ENCODE data around the gene KISS1R.
"Not testable (repeated sequence)": the region's sequence is repeated elsewhere in the genome, so short reads cannot be mapped to it uniquely, and the experiment has no call there.

KISS1R gene

GRCh38 chr19:947090-947706, 30.1 kb downstream of the KISS1R start:
- H3K27me3 Mint-ChIP-seq: no peaks in the 10 kb centered on the region
- no peak overlapping the region for H3K4me3 Mint-ChIP-seq
- no peaks in the 10 kb centered on the region for H3K9me3 Mint-ChIP-seq
- H3K36me3 Mint-ChIP-seq: no peaks in the 10 kb centered on the region
- no peaks in the 10 kb centered on the region for H3K4me1 Mint-ChIP-seq
- H3K27ac Mint-ChIP-seq: no peak overlapping the region

- Mint-ChIP-seq H3K36me3 (no peaks in the 10 kb centered on the region), H3K9me3 (no peaks in the 10 kb centered on the region), H3K27ac (no peak overlapping the region), H3K4me1 (no peaks in the 10 kb centered on the region), H3K4me3 (no peak overlapping the region), H3K27me3 (no peaks in the 10 kb centered on the region)
Measured at GRCh38 chr19:947707-948539, 30.8 kb downstream of the KISS1R start.

GRCh38 chr19:948842-949496, 31.8 kb downstream of the KISS1R start:
- Mint-ChIP-seq H3K27ac (no peak overlapping the region), H3K9me3 (no peaks in the 10 kb centered on the region), H3K4me3 (no peak overlapping the region), H3K36me3 (no peaks in the 10 kb centered on the region), H3K4me1 (peaks cover 7% of the 10 kb centered on the region), H3K27me3 (no peaks in the 10 kb centered on the region)

DNA sequence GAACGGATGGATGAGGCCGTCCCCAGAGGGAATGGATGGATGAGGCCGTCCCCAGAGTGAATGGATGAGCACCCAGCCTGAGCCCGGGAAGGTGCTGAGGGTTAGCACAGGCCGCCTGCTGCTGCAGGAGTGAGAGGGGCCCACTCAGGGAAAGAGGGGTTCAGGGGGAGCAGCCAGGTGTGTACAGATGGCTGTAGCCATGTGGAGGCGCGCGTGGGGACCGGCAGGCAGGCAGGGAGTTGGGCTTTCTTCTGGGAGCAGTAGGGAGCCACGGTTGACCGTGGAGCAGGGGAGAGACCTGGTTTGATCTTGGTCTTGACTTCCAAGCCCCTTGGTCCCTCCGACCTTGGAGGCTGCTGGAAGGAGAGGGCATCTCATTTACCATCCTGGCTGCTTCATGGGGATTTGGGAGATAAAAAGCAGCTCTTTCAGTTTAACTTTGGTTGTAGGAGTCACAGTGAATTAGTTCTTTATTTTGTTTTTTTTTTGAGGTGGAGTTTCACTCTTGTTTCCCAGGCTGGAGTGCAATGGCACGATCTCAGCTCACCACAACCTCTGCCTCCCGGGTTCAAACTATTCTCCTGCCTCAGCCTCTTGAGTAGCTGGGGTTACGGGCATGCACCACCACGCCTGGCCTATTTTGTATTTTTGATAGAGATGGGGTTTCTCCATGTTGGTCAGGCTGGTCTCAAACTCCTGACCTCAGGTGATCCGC, 33.4 kb downstream of the KISS1R start:
- H3K27ac Mint-ChIP-seq: no peak overlapping the region
- H3K9me3 Mint-ChIP-seq: no peaks in the 10 kb centered on the region

GRCh38 chr19:952049-952679, 35.0 kb downstream of the KISS1R start:
- Mint-ChIP-seq H3K9me3 (no peaks in the 10 kb centered on the region), H3K36me3 (no peaks in the 10 kb centered on the region), H3K27ac (no peak overlapping the region), H3K4me3 (no peak overlapping the region), H3K4me1 (peaks cover 7% of the 10 kb centered on the region), H3K27me3 (no peaks in the 10 kb centered on the region)

More for the DNA sequence above, 33.4 kb downstream of the KISS1R start:
- no peaks in the 10 kb centered on the region for H3K27me3 Mint-ChIP-seq
- H3K36me3 Mint-ChIP-seq: no peaks in the 10 kb centered on the region
- H3K4me3 Mint-ChIP-seq: no peak overlapping the region
- H3K4me1 Mint-ChIP-seq: peaks cover 7% of the 10 kb centered on the region

GRCh38 chr19:952680-953444, 35.7 kb downstream of the KISS1R start:
- Mint-ChIP-seq H3K4me1 (peaks cover 7% of the 10 kb centered on the region), H3K4me3 (no peak overlapping the region), H3K36me3 (no peaks in the 10 kb centered on the region), H3K27ac (no peak overlapping the region), H3K27me3 (no peaks in the 10 kb centered on the region), H3K9me3 (no peaks in the 10 kb centered on the region)

- H3K9me3 Mint-ChIP-seq: no peaks in the 10 kb centered on the region
- no peak overlapping the region for H3K4me3 Mint-ChIP-seq
- H3K27ac Mint-ChIP-seq: no peak overlapping the region
- H3K27me3 Mint-ChIP-seq: no peaks in the 10 kb centered on the region
- no peaks in the 10 kb centered on the region for H3K36me3 Mint-ChIP-seq
- H3K4me1 Mint-ChIP-seq: peaks cover 7% of the 10 kb centered on the region
Measured at GRCh38 chr19:953445-954271, 36.5 kb downstream of the KISS1R start.

DNA sequence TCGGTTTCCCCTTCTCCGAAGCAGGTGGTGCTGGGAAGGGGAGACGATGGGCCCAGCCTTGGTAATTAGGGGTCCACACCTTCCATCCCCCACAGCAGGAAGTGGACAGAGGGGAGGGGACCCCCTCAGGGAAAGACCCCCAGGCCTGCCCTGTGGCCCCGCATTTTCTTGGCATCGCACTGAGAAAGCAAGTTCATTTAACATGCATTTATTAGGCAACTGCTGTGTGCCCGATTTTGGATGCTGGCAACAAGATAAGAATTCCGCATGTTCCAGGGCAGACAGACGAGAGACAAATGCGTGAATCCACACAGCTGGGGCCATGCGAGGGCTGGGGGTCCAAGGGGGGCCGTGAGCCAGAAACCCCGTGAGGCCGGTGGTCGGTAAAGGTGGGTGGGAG, 37.1 kb downstream of the KISS1R start:
- no peak overlapping the region for H3K27ac Mint-ChIP-seq
- no peaks in the 10 kb centered on the region for H3K27me3 Mint-ChIP-seq
- H3K9me3 Mint-ChIP-seq: no peaks in the 10 kb centered on the region
- H3K36me3 Mint-ChIP-seq: no peaks in the 10 kb centered on the region
- peaks cover 11% of the 10 kb centered on the region for H3K4me1 Mint-ChIP-seq
- H3K4me3 Mint-ChIP-seq: no peak overlapping the region

- Mint-ChIP-seq H3K4me3 (no peak overlapping the region), H3K27me3 (no peaks in the 10 kb centered on the region), H3K9me3 (no peaks in the 10 kb centered on the region), H3K4me1 (peaks cover 11% of the 10 kb centered on the region), H3K27ac (no peak overlapping the region), H3K36me3 (no peaks in the 10 kb centered on the region)
Measured at GRCh38 chr19:954672-955494, 37.8 kb downstream of the KISS1R start.

DNA sequence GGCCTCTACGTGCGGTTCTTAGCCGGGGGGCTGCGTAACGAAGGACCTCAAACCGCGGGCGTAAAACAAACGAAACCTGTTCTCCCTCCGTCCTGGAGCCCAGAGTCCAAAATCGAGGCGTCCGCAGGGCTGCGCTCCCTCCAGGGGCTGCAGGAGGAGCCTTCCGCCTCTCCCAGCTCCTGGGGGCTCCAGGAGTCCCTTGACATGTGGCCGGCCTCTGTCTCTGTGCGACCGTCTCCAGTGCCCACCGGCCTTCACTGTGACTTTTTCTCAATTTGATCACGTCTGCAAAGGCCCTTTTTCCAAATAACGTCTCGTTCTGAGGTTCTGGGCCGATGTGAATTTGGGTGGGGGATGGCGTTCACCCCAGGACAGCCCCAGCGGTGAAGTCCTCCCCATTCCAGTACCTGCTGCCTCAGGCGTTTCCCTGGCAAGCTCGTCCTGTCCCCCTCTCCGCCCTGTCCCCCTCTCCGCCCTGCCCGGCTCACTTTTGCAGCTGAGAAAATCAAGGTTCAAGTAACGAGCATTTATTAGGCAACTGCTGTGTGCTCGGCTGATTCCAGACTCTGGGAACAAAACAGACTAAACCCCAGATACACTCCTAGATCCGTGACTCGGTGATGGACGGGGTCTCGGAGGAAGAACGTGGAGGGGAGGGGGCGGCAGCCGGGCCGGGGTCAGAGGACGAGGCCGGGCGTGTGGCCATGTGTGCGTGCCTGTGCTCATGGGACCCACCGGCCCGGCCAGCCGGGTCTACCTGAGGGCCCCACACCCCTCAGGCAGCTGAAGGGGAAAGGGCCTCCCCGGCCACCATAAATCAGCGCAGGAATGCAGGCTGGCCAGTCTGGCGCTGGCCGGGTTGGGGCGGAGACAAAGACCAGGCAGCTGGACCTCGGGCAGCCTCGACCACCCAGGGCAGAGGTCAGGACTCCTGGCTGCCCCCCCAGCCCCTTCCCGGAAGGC, 39.0 kb downstream of the KISS1R start:
- Mint-ChIP-seq H3K36me3 (no peaks in the 10 kb centered on the region), H3K27me3 (no peaks in the 10 kb centered on the region), H3K27ac (no peak overlapping the region), H3K4me3 (no peak overlapping the region), H3K9me3 (no peaks in the 10 kb centered on the region), H3K4me1 (peaks cover 11% of the 10 kb centered on the region)

DNA sequence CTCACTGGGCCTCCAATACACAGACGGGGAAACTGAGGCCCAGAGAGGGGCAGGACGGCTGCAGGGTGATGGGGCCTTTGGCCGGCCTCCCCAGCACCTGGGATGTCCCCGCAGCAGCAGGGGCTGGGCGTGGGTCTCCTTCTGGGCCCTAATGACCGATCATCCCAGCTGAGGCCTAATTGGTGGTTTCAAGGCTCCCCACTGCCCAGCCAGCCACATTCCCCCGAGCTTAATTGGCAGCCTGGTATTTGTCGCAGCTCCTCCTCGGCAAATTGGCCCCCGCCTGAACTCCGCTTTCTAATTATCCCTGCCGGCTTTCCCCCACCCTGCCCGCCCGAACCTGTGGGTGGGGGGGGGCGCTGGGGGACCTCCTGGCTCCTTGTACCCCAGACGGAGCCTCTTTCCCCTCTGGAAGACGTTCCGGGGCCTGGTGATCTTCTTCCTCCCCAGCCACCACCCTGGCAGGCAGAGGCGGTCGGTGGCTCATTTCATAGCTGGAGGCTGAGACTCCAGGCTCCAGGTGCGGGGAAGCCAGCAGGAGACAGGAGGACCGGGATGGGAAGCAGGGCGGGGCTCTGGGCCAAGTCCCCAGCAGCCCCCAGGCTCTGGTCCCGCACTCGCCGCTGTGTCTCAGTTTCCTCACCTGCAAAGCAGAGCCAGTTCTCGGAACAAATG, 39.8 kb downstream of the KISS1R start:
- peaks cover 11% of the 10 kb centered on the region for H3K4me1 Mint-ChIP-seq
- H3K4me3 Mint-ChIP-seq: no peak overlapping the region
- no peak overlapping the region for H3K27ac Mint-ChIP-seq
- H3K27me3 Mint-ChIP-seq: no peaks in the 10 kb centered on the region
- H3K9me3 Mint-ChIP-seq: no peaks in the 10 kb centered on the region
- no peaks in the 10 kb centered on the region for H3K36me3 Mint-ChIP-seq

DNA sequence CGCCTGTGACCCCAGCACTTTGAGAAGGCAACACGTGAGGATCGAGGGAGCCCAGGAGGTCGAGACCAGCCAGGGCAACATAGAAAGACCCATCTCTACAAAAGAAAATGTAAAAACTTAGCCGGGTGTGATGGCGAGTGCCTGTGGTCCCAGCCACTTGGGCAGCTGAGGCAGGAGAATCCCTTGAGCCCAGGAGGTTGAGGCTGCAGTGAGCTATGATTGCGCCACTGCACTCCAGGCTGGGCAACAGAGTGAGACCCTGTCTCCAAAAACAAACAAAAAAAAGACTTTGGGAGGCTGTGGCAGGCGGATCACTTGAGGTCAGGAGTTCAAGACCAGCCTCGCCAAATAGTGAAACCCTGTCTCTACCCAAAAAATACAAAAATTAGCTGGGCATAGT, 40.4 kb downstream of the KISS1R start:
- H3K27ac Mint-ChIP-seq, H3K9me3 Mint-ChIP-seq, H3K4me3 Mint-ChIP-seq, H3K36me3 Mint-ChIP-seq, H3K27me3 Mint-ChIP-seq: not testable (repeated sequence)
- peaks cover 15% of the 10 kb centered on the region for H3K4me1 Mint-ChIP-seq
